ENCODE data around the gene FKRP. TPM values are rescaled to one million over a fixed set of nuclear protein-coding genes. Genes with fewer than 3 reads are reported as not detected.
A peak's percentile ranks its signal among the peaks of the same experiment; 100 is the strongest.

The FKRP gene
- total and polyA plus RNA-seq, 2 of the 13 experiments (the other 11 are each of a cell fraction or from before 2014, with no cell fraction given): 7.3 to 9.8 TPM

DNA sequence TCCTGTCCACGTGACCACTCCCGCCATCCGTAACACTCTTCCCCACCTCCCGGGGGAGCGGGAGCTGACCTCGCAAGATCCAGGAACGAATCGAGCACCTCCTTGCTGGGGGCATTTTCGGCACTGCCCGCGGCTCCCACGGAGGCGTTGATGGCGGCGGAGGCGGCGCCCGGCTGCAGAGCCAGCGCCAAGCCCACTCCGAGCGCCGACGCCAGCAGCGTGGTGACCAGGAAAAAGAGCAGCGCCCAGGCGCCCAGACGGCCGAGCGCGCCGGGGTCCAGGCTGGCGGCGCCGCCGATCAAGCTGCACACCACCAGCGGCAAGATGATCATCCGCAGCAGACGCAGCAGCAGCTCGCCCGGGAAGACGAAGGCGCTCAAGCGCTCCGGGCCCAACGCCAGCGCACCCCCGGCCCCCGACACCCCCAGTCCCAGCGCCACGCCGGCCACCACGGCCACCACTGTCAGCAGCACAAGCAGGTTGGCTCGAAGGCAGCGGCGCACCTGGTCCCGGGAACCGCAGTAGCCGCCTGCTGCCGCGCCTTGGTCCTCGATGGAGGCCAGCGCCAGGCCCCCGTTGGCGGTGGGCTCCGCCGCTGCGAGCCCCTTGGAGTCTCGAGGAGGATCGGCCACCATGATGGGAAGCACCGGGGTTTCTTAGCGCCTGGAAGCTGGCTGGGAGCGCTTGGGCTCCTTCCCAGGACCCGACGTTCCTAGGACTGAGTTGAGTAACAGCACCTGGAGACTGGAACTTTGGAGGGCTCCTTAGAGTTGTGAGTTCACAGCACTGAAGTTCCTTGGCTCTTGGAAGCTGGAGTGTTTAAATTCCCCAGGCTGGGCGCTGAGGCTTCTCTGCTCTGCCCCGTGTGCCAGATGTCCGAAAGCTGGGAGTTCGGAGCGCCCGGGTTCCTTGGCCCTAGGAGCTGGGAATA, 41.7 kb downstream of the FKRP start (continued):
- no peak for TF ChIP-seq HMG20A (CRISPR knock-in tag; IDR thresholded peaks at IDR 0.05; ENCODE audit: borderline replicate concordance)
- no peak for TF ChIP-seq ELF3 (CRISPR knock-in tag; IDR thresholded peaks at IDR 0.05)
- no peak for TF ChIP-seq ZNF674 (CRISPR knock-in tag; IDR thresholded peaks at IDR 0.05; ENCODE audit: low read depth)
- TF ChIP-seq ZNF607 (CRISPR knock-in tag; IDR thresholded peaks at IDR 0.05; ENCODE audit: borderline replicate concordance): peak; percentile 78; the same call in 1 of the 2 replicates
- no peak for TF ChIP-seq ZNF180 (CRISPR knock-in tag; IDR thresholded peaks at IDR 0.05; ENCODE audit: borderline replicate concordance, low read depth)
- no peak for TF ChIP-seq ZNF256 (CRISPR knock-in tag; conservative IDR thresholded peaks at IDR 0.05)
- no peak for TF ChIP-seq NFIB (CRISPR knock-in tag; IDR thresholded peaks at IDR 0.05; ENCODE audit: borderline replicate concordance)
- TF ChIP-seq GATAD2A (CRISPR knock-in tag; IDR thresholded peaks at IDR 0.05): no peak
- no peak for TF ChIP-seq ZNF629 (CRISPR knock-in tag; conservative IDR thresholded peaks at IDR 0.05)
- 0 out of 2 replicates have a peak, but pooled peaks have one; percentile 50 for TF ChIP-seq ZNF558 (CRISPR knock-in tag; IDR thresholded peaks at IDR 0.05; ENCODE audit: borderline replicate concordance)
- no peak for TF ChIP-seq ZNF703 (CRISPR knock-in tag; IDR thresholded peaks at IDR 0.05; ENCODE audit: borderline replicate concordance)
- no peak for TF ChIP-seq NFRKB (IDR thresholded peaks at IDR 0.05)
- no peak for TF ChIP-seq LCORL (IDR thresholded peaks at IDR 0.05)
- TF ChIP-seq LCORL (CRISPR knock-in tag; IDR thresholded peaks at IDR 0.05): no peak
- no peak; the same call in 1 of the 2 replicates for TF ChIP-seq ZNF235 (CRISPR knock-in tag; IDR thresholded peaks at IDR 0.05; ENCODE audit: borderline replicate concordance)
- no peak; the same call in 1 of the 2 replicates for TF ChIP-seq ZMAT3 (CRISPR knock-in tag; conservative IDR thresholded peaks at IDR 0.05)
- TF ChIP-seq GATAD1 (CRISPR knock-in tag; IDR thresholded peaks at IDR 0.05): no peak; the same call in 1 of the 2 replicates
- TF ChIP-seq, protein P1, sequence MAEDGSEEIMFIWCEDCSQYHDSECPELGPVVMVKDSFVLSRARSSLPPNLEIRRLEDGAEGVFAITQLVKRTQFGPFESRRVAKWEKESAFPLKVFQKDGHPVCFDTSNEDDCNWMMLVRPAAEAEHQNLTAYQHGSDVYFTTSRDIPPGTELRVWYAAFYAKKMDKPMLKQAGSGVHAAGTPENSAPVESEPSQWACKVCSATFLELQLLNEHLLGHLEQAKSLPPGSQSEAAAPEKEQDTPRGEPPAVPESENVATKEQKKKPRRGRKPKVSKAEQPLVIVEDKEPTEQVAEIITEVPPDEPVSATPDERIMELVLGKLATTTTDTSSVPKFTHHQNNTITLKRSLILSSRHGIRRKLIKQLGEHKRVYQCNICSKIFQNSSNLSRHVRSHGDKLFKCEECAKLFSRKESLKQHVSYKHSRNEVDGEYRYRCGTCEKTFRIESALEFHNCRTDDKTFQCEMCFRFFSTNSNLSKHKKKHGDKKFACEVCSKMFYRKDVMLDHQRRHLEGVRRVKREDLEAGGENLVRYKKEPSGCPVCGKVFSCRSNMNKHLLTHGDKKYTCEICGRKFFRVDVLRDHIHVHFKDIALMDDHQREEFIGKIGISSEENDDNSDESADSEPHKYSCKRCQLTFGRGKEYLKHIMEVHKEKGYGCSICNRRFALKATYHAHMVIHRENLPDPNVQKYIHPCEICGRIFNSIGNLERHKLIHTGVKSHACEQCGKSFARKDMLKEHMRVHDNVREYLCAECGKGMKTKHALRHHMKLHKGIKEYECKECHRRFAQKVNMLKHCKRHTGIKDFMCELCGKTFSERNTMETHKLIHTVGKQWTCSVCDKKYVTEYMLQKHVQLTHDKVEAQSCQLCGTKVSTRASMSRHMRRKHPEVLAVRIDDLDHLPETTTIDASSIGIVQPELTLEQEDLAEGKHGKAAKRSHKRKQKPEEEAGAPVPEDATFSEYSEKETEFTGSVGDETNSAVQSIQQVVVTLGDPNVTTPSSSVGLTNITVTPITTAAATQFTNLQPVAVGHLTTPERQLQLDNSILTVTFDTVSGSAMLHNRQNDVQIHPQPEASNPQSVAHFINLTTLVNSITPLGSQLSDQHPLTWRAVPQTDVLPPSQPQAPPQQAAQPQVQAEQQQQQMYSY (CRISPR knock-in tag; IDR thresholded peaks at IDR 0.05): no peak
- no peak for TF ChIP-seq NCOA5 (CRISPR knock-in tag; IDR thresholded peaks at IDR 0.05)
- 0 out of 2 replicates have a peak, but pooled peaks have one; percentile 42 for TF ChIP-seq ARID2 (CRISPR knock-in tag; IDR thresholded peaks at IDR 0.05; ENCODE audit: borderline replicate concordance)
- no peak for TF ChIP-seq KAT2B (IDR thresholded peaks at IDR 0.05; ENCODE audit: borderline replicate concordance, low read depth, low read length)
- TF ChIP-seq SMAD3 (CRISPR knock-in tag; IDR thresholded peaks at IDR 0.05): no peak
- TF ChIP-seq NR3C1 (CRISPR knock-in tag; IDR thresholded peaks at IDR 0.05): no peak
- TF ChIP-seq ZNF354B (CRISPR knock-in tag; IDR thresholded peaks at IDR 0.05): no peak
- no peak for TF ChIP-seq ZNF362 (CRISPR knock-in tag; IDR thresholded peaks at IDR 0.05; ENCODE audit: borderline replicate concordance)
- no peak for TF ChIP-seq NFE2 (CRISPR knock-in tag; IDR thresholded peaks at IDR 0.05)
- peak; percentile 83 for TF ChIP-seq RBFOX2 (IDR thresholded peaks at IDR 0.05; ENCODE audit: low read depth, low read length)
- no peak for TF ChIP-seq SATB2 (CRISPR knock-in tag; IDR thresholded peaks at IDR 0.05)
- TF ChIP-seq BCL6 (CRISPR knock-in tag; IDR thresholded peaks at IDR 0.05): no peak; the same call in 1 of the 2 replicates
